Hindlimb muscle (tissue), 1 donor: Measurements from ENCODE around the gene CYB5B. TPM values are rescaled to one million over a fixed set of nuclear protein-coding genes. Genes with fewer than 3 reads are reported as not detected.
"Not testable (repeated sequence)": the region's sequence is repeated elsewhere in the genome, so short reads cannot be mapped to it uniquely, and the experiment has no call there.

ENCODE experiments used
- DNase-seq: peaks from one replicate; pipeline ENCODE4 v3.0.0-alpha.2; 2013
- polyA plus RNA-seq: library from polyadenylated mRNA; unstranded; fragments of 120-200 nt; gene quantifications from one replicate; pipeline ENCODE4 v1.2.1, GENCODE V29; 2013; ENCODE audit not compliant: insufficient read length

Gene CYB5B
- polyA plus RNA-seq, 1 donor: 66.5 TPM

GRCh38 chr16:69410219-69410990 lies 14.0 kb upstream of the CYB5B start:
- no peak for DNase-seq

DNA sequence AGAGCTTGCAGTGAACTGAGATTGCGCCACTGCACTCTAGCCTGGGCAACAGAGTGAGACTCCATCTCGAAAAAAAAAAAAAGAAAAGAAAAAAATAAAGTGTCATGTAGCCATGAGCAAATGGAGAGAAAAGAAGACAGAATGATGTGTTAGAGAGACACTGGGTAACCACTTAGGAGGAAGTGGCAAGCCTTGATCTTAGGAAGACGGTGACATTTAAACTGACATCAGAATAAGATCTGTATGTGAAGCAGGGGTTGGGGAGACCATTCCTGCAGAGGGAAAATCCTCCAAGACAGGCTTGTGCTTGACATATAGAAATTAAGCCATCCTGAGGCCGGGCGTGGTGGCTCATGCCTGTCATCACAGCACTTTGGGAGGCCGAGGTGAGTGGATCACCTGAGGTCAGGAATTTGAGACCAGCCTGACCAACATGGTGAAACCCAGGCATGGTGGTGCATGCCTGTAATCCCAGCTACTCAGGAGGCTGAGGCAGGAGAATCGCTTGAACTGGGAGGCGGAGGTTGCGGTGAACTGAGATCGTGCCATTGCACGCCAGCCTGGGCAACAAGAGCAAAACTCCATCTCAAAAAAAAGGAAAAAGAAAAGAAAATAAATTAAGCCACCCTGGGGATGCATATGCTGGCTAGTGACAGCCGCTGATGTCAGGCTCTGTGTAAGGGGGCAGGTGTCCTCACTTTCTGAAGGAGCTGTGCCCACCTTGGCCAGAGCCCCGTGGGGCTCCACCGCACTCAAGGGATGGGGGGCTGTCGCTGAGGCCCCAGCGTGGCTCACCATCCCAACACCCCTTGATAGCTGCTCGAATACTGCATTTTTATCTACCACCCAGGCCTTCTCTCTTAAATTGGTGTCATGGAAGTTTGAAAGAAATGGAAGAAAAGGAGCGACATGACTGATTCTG lies 13.1 kb upstream of the CYB5B start:
- no peak for DNase-seq

DNA sequence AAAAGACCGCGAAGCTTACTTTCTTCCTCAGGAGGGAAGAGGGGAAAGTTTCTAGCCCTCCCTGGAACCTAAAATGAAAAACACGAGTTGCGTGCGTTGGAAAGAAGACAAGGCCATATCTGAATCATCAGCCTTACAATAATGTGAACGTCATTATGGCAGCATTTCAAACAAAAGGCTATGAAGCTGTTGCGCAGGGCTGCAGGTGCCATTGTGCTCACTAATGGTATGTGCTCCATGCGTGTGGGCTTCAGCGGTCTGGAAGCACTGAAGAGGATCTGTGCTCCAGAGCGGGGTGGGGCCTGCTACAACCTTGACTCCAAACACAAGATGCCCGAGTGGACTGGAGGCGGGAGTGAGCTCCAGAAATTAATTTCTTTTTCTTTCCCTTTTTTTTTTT lies 12.1 kb upstream of the CYB5B start:
- no peak for DNase-seq

GRCh38 chr16:69413045-69413664 lies 11.3 kb upstream of the CYB5B start:
- DNase-seq: no peak

- DNase-seq: no peak
Observed at GRCh38 chr16:69417520-69418199, 6.8 kb upstream of the CYB5B start.

- no peak for DNase-seq
Observed at GRCh38 chr16:69419956-69420355, 4.5 kb upstream of the CYB5B start.

DNA sequence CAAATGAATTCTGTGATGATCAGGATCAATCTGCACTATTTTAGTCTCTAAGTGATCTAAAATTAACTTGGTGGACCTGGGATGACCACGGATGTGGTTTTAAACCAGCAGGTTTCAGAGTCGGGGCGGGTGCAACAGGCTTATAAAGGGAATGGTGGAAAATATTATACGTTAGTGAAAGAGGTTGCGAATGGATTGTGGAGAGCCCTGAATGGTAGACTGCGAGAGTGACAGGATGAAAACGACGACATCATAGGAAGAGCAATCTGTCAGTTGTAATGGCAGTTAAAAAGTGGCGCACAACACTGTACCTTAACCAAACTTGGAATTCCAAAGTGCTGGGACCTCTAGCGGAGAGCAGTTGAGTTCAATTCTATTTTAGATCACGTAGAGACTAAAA lies 1.2 kb upstream of the CYB5B start:
- DNase-seq: no peak

GRCh38 chr16:69424935-69425784 lies 741 bp downstream of the CYB5B start:
- DNase-seq: no peak

DNA sequence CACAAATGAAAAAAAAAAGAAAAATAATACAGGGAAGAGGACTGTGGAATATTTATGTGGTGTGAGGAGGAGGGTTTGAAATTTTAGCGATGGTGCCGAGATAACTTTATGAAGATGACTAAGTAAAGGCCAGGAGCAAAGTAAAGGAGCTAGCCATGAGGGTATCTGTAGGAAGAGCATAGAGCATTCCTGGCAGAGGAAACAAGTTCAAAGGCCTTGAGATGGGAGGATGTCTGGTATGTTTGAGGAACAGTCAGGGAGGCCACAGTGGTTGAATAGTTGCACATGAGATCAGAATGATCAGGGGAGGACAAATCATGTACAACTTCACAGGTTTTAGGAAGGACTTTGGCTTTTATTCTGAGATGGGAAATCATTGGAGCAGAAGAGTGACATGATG lies 4.2 kb downstream of the CYB5B start:
- DNase-seq: no peak

DNA sequence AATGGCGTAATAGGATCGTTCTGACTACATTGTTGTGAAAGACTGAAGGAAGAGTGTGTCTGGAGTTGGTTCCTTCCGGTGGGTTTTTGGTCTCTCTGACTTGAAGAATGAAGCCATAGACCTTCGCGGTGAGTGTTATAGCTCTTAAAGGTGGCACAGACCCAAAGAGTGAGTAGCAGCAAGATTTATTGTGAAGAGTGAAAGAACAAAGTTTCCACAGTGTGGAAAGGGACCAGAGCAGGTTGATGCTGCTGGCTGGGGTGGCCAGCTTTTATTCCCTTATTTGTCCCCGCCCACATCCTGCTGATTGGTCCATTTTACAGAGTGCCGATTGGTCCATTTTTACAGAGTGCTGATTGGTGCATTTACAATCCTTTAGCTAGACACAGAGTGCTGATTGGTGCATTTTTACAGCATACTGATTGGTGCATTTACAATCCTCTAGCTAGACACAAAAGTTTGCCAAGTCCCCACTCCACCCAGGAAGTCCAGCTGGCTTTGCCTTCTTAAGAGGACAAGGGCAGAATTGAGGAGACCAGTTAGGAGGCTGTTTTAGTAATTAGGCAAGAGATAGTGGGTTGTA lies 4.7 kb downstream of the CYB5B start:
- DNase-seq: not testable (repeated sequence)

- no peak for DNase-seq
Observed at GRCh38 chr16:69431948-69432468, 7.6 kb downstream of the CYB5B start.

DNA sequence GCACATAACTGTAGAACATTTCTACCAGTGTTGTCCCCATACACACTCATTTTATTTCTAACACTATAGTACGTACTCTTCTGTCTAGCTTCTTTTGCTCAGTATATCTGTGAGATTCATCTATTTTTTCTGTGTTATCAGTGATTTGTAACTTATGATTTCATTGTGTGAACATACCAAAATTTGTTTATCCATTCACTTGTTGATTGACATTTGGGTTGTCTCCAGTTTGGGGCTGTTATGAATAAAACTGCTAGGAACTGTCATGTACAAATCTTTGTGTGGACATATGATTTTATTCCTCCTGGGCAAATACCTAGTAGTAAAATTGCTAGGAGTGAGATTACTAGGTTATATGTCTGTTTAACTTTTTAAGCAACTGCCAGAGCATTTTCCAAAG lies 9.6 kb downstream of the CYB5B start:
- no peak for DNase-seq

DNA sequence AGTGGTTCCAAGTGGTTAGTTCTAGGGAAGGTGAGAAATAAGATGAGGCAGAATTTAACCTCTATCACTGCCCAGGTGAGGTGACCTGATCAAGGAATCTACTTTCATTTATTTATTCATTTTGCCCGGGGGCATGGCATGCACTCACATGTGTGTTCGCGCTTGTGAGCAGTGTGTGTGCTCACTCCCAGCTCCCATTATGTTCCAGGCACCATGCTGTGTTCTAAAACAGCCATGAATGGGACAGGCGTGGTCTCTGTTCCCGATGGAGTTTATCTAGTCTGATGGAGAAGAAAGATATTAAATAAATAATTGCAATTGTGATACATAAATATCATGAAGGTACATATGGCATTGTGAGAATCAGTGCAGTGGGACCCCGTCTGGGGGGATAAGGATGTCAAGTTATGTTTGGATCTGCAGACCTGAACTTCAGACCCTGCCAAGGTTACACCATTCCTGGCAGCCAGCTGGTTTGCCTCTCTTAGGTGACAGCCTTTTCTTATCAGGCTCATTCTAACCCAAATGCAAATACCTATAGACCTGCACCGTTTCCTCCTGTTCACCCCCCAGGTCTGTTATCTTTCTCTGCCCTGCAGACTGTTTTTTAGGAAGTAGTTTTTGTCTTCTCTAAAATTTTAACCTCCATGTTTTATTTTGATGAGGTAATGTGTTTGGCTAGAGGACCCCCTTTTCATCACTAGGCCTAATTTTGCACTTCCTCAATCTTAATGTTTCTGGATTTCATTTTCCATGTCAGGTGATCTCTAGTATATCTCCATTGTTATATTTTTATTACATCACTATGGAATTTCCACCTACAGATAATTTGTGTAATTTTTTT lies 11.8 kb downstream of the CYB5B start:
- DNase-seq: no peak

- DNase-seq: no peak
Observed at GRCh38 chr16:69436896-69437295, 12.5 kb downstream of the CYB5B start.

DNA sequence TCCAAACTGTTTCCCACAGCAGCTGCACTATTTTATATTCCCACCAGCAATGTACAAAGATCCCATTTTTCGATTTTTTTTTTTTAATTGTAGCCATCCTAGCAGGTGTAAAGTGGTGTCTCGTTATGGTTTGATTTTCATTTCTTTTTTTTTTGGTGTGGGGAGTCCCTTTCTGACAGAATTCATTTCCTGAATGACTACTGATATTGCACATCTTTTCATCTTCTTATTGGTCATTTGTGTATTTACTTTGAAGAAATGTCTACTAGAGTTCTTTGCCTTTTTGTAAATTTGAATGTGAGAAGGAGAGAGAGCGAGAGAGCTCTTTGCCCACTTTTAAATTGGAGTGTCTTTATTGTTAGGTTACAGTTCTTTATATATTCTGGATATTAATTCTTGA lies 14.0 kb downstream of the CYB5B start:
- no peak for DNase-seq

DNA sequence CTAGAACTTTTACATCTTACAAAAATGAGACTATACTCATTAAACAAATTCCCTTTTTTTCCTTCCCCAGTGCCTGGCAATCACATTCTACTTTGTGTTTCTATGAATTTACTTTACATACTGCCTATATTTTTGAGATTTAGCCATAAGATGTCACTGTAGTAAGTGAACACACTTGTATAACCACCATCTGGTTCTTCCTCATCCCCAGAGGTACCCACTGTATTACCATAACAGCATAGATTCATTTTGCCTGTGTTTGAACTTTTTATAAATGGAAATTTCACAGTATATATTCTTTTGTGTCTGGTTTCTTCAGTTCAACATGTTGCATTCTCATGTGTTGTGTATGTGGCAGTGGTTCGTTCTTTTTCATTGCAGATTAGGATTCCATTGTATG lies 15.8 kb downstream of the CYB5B start:
- DNase-seq: no peak

DNA sequence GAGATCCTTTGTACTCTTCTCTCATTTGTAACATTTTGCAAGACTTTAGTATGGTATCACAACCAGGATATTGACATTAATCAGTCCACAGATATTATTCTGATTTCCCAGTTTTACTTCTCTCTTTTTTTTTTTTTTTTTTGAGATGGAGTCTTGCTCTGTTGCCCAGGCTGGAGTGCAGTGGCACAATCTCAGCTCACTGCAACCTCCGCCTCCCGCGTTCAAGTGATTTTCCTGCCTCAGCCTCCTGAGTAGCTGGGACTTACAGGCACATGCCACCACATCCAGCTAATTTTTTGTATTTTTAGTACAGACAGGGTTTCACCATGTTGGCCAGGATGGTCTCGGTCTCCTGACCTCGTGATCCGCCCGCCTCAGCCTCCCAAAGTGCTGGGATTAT lies 16.6 kb downstream of the CYB5B start:
- DNase-seq: not testable (repeated sequence)

- DNase-seq: peak; percentile 17
Observed at GRCh38 chr16:69443927-69444631, 19.7 kb downstream of the CYB5B start.

DNA sequence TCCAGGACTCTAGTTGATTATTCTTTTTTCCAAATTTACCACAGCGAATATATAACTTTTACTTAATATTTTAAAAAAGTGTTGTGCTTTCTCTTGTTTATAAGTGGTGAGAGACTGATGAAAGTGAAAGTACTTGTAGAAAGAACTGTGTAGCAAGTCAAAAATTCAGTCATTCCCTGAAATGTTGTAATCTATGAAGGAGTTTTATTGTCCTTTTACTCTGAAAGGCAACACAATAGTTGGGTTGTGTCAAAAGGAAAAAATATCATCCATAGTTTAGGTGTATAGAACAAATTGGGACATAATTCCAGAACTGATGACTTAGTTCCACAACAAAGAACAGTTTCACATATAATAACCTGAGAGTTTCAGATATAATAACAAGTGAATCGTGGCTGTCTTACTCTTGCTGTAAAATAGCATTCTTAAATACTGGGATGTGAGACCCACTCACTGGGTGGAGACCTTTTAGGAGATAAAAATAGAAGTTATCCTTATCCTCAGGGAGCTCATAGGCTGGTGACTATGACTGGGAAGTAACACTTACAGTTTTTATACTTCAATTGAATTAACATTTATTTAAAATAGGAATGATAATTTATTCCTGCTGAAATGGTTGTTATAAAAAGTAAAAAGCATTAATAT lies 20.6 kb downstream of the CYB5B start:
- peak; percentile 10 for DNase-seq
